ENCODE data around the gene BPIFA1. TPM values are rescaled to one million over a fixed set of nuclear protein-coding genes. Genes with fewer than 3 reads are reported as not detected.

The BPIFA1 gene
- total and polyA plus RNA-seq, 2 of the 8 experiments (the other 6 are each of a cell fraction or from before 2014, with no cell fraction given): not detected

GRCh38 chr20:33259371-33259770, 23.6 kb downstream of the BPIFA1 start:
- POLR2A ChIA-PET (ENCODE audit: partially characterized antibody): no interaction called here
- TF ChIP-seq RBBP5 (IDR thresholded peaks at IDR 0.05; ENCODE audit: borderline replicate concordance, low read depth, low read length) (no peak), CBX8 (IDR thresholded peaks at IDR 0.05; ENCODE audit: borderline replicate concordance, low read depth, low read length) (no peak), CTBP2 (IDR thresholded peaks at IDR 0.05; ENCODE audit: borderline replicate concordance, insufficient read depth, insufficient read length, low read length) (no peak), FOSL1 (IDR thresholded peaks at IDR 0.05; ENCODE audit: insufficient read depth, low read depth, low read length) (no peak), YY1 (IDR thresholded peaks at IDR 0.05; ENCODE audit: low read depth, low read length) (no peak), CTCF (IDR thresholded peaks at IDR 0.05; ENCODE audit: control extremely low read depth in 1 of 3, insufficient read depth in 1 of 3, low read depth in 1 of 3, low read length in 3 of 3) (no peak), POLR2A (IDR thresholded peaks at IDR 0.05; ENCODE audit: control extremely low read depth in 1 of 2, low read depth in 2 of 2, low read length in 2 of 2) (no peak), CREB1 (IDR thresholded peaks at IDR 0.05) (no peak), SP4 (IDR thresholded peaks at IDR 0.05; ENCODE audit: low read length) (no peak), MAX (IDR thresholded peaks at IDR 0.05) (no peak), EGR1 (IDR thresholded peaks at IDR 0.05; ENCODE audit: borderline replicate concordance, low read depth, low read length) (no peak), SIRT6 (IDR thresholded peaks at IDR 0.05; ENCODE audit: low read length) (no peak)
- no peak for FAIRE-seq
- Histone ChIP-seq H3K9ac (replicated peaks in 1 of 4; ENCODE audit: extremely low read depth in 1 of 4, low read depth in 3 of 4, low read length in 3 of 4) (no peak overlapping the region), H3K9me3 (ENCODE audit: insufficient read depth in 2 of 2, low read depth in 1 of 2, low read length in 1 of 2) (no peaks in the 10 kb centered on the region), H2BK5ac (ENCODE audit: low read depth, low read length) (no peak overlapping the region), H3K79me1 (ENCODE audit: low read depth, low read length) (no peaks in the 10 kb centered on the region), H3K4ac (replicated peaks; ENCODE audit: insufficient read length, low read depth, low read length) (no peak overlapping the region), H3K27ac (ENCODE audit: low read depth, low read length) (no peak overlapping the region), H3K23me2 (ENCODE audit: low read depth, low read length) (no peaks in the 10 kb centered on the region), H4K8ac (ENCODE audit: extremely low read depth, insufficient read depth, low read length) (no peak overlapping the region), H2AK5ac (ENCODE audit: low read depth, low read length) (no peak overlapping the region), H3K4me1 (replicated peaks in 1 of 4; ENCODE audit: control insufficient read depth in 3 of 4, insufficient read depth in 4 of 4, low read length in 3 of 4) (no peaks in the 10 kb centered on the region), H4K5ac (ENCODE audit: insufficient read length, low read depth, low read length) (no peak overlapping the region), H3K14ac (ENCODE audit: insufficient read length) (no peak overlapping the region), H2BK12ac (ENCODE audit: low read depth, low read length) (no peak overlapping the region), H4K20me1 (replicated peaks in 1 of 2; ENCODE audit: control insufficient read depth in 1 of 2, insufficient read depth in 2 of 2, low read length in 2 of 2) (no peaks in the 10 kb centered on the region), H3K23ac (ENCODE audit: insufficient read length) (no peak overlapping the region), H2AFZ (ENCODE audit: low read length) (no peak overlapping the region), H3K4me3 (ENCODE audit: extremely low read depth in 1 of 4, insufficient read depth in 2 of 4, low read depth in 3 of 4, low read length in 4 of 4) (no peak overlapping the region), H3K56ac (replicated peaks; ENCODE audit: insufficient read length, low read depth, low read length) (no peak overlapping the region), H2BK120ac (replicated peaks; ENCODE audit: low read depth, low read length) (no peak overlapping the region), H3K18ac (ENCODE audit: extremely low read depth, low read length) (no peak overlapping the region), H3K27me3 (replicated peaks in 1 of 4; ENCODE audit: control insufficient read depth in 3 of 4, extremely low read depth in 1 of 4, insufficient read depth in 3 of 4, low read length in 3 of 4) (0 out of 7 replicates have a peak, but pooled peaks cover 0 to 3% (median 0%) of the 10 kb centered on the region in 4 experiments), H2BK20ac (ENCODE audit: low read length) (no peak overlapping the region), H2BK15ac (ENCODE audit: low read length) (no peak overlapping the region), H4K91ac (replicated peaks; ENCODE audit: insufficient read length, low read length) (no peak overlapping the region), H3K79me2 (ENCODE audit: control insufficient read depth in 1 of 2, insufficient read depth in 2 of 2, low read length in 2 of 2) (no peaks in the 10 kb centered on the region), H3K36me3 (ENCODE audit: control insufficient read depth in 2 of 4, insufficient read depth in 4 of 4, low read length in 3 of 4) (no peaks in the 10 kb centered on the region), H3K4me2 (ENCODE audit: insufficient read depth in 1 of 2, low read depth in 2 of 2, low read length in 2 of 2) (no peak overlapping the region)
- CTCF ChIA-PET (ENCODE audit: partially characterized antibody): interaction anchor here (0.5 to 7.1 kb wide), 7 partner anchors 13 to 112 kb away, joined by 3 to 81 read pairs (median 4); no protein-coding TSS in a partner anchor
- 84% methylated on average over 5 of the region's 5 CpGs; no CpG with 5 or more reads in 1 of the 2 experiments for WGBS, 2 experiments (ENCODE audit: extremely low coverage in 1 of 2, insufficient coverage in 1 of 2, insufficient read length in 1 of 2, insufficient replicate concordance in 2 of 2, low coverage in 1 of 2, low lambda C conversion rate in 2 of 2, missing lambda C conversion rate in 1 of 2)
- no peak for DNase-seq (ENCODE audit: low read depth in 1 of 2, low spot score in 2 of 2)
